Vagina (tissue), 2 donors: ENCODE data around the gene KCNIP4. TPM values are rescaled to one million over a fixed set of nuclear protein-coding genes. Genes with fewer than 3 reads are reported as not detected.

Experiments
- DNase-seq, 2 donors: peaks; one replicate each; pipeline ENCODE4 v3.0.0-alpha.2; 2017; ENCODE audit errors: extremely low spot score in 2 of 2
- H3K27ac ChIP-seq: fragments of 200-600 bp; sonication (generic); one replicate; pipeline ENCODE4 v1.5.1; 2019
- H3K27me3 ChIP-seq: fragments of 200-600 bp; sonication (generic); one replicate; pipeline ENCODE4 v1.5.1; 2019
- H3K36me3 ChIP-seq, 2 donors: fragments of 200-600 bp; sonication (generic); one replicate each; pipeline ENCODE4 v1.5.1; 2017 to 2019
- H3K4me1 ChIP-seq: fragments of 200-600 bp; sonication (generic); one replicate; pipeline ENCODE4 v1.5.1; 2019
- H3K4me3 ChIP-seq, 2 donors: fragments of 200-600 bp; sonication (generic); 1 replicate in 1 of 2; 2 replicates in 1 of 2; pipeline ENCODE4 v1.5.1; 2016 to 2019
- H3K9me3 ChIP-seq: fragments of 200-600 bp; sonication (generic); one replicate; pipeline ENCODE4 v1.5.1; 2019
- CTCF ChIP-seq, 3 experiments: fragments of 450-650 bp in 2 of 3; fragments of 200-600 bp in 1 of 3; sonication (generic) in 1 of 3; IDR thresholded peaks; one replicate each; pipeline ENCODE4 v1.5.1; 2017 to 2019; ENCODE audit warnings: antibody characterized with exemption in 3 of 3, mild to moderate bottlenecking in 2 of 3, moderate library complexity in 2 of 3
- POLR2A ChIP-seq, 2 donors: fragments of 450-650 bp; IDR thresholded peaks; one replicate each; pipeline ENCODE4 v1.6.1; 2017; ENCODE audit warnings: antibody characterized with exemption in 2 of 2, mild to moderate bottlenecking in 2 of 2, moderate library complexity in 2 of 2
- POLR2AphosphoS5 ChIP-seq, 2 donors: sonication (generic); formaldehyde crosslinking; IDR thresholded peaks; one replicate each; pipeline ENCODE4 v1.9.0; 2017; ENCODE audit warnings: antibody characterized with exemption in 2 of 2, mild to moderate bottlenecking in 2 of 2, low read depth in 1 of 2; ENCODE audit not compliant: insufficient read depth in 1 of 2
- intact Hi-C: fragments of 100-400 bp; cut with DNase I; formaldehyde crosslinking; loops from one replicate; pipeline ENCODE4 v1.15.1; 2023
- total RNA-seq: library from RNA; depleted of rRNA; stranded (reverse); fragments of >200 nt; gene quantifications from one replicate; pipeline ENCODE4 v1.2.3, GENCODE V29; 2016

The KCNIP4 gene
- total RNA-seq, 1 donor from 2014 or later, result not detected

GRCh38 chr4:20698382-20698781, 1250.2 kb downstream of the KCNIP4 start:
- Histone ChIP-seq H3K27ac (no peak overlapping the region), H3K9me3 (no peaks in the 10 kb centered on the region), H3K36me3 (no peaks in the 10 kb centered on the region), H3K4me3 (no peak overlapping the region), H3K4me1 (peaks cover 21% of the 10 kb centered on the region), H3K27me3 (no peaks in the 10 kb centered on the region)
- TF ChIP-seq CTCF (IDR thresholded peaks at IDR 0.05), result no peak
- DNase-seq, result no peak
- intact Hi-C loops, result no loop called here

- Histone ChIP-seq H3K4me3 (no peak overlapping the region), H3K27ac (no peak overlapping the region), H3K4me1 (peaks cover 21% of the 10 kb centered on the region), H3K36me3 (no peaks in the 10 kb centered on the region), H3K9me3 (no peaks in the 10 kb centered on the region), H3K27me3 (no peaks in the 10 kb centered on the region)
- TF ChIP-seq POLR2A (IDR thresholded peaks at IDR 0.05) (no peak), POLR2AphosphoS5 (IDR thresholded peaks at IDR 0.05; ENCODE audit: insufficient read depth in 1 of 2, low read depth in 1 of 2) (no peak), CTCF (IDR thresholded peaks at IDR 0.05) (no peak)
- DNase-seq, result no peak
- intact Hi-C loops, result no loop called here
Observed at GRCh38 chr4:20696815-20697214, 1251.8 kb downstream of the KCNIP4 start.

- no peak overlapping the region for H3K4me3 ChIP-seq
- intact Hi-C loops, result loop anchor here (10.0 kb wide), 1 partner anchor 273 kb away; no protein-coding TSS in a partner anchor
Observed at GRCh38 chr4:20687864-20688263, 1260.7 kb downstream of the KCNIP4 start.

GRCh38 chr4:20684852-20685763, 1263.5 kb downstream of the KCNIP4 start:
- Histone ChIP-seq H3K9me3 (no peaks in the 10 kb centered on the region), H3K27me3 (no peaks in the 10 kb centered on the region), H3K36me3 (no peaks in the 10 kb centered on the region), H3K4me3 (no peak overlapping the region), H3K4me1 (no peaks in the 10 kb centered on the region), H3K27ac (no peak overlapping the region)
- intact Hi-C loops, result loop anchor here (10.0 kb wide), 1 partner anchor 270 kb away; no protein-coding TSS in a partner anchor
- DNase-seq, result no peak
- no peak for TF ChIP-seq POLR2A (IDR thresholded peaks at IDR 0.05)
- peak; percentile 9 to 68 (median 53) for TF ChIP-seq CTCF (IDR thresholded peaks at IDR 0.05)

More at GRCh38 chr4:20687864-20688263, 1260.7 kb downstream of the KCNIP4 start:
- Histone ChIP-seq H3K36me3 (no peaks in the 10 kb centered on the region), H3K27ac (no peak overlapping the region), H3K4me1 (no peaks in the 10 kb centered on the region), H3K9me3 (no peaks in the 10 kb centered on the region), H3K27me3 (no peaks in the 10 kb centered on the region)
- TF ChIP-seq CTCF (IDR thresholded peaks at IDR 0.05) (no peak), POLR2AphosphoS5 (IDR thresholded peaks at IDR 0.05; ENCODE audit: insufficient read depth in 1 of 2, low read depth in 1 of 2) (no peak), POLR2A (IDR thresholded peaks at IDR 0.05) (no peak)
- no peak for DNase-seq

GRCh38 chr4:20683766-20684165, 1264.8 kb downstream of the KCNIP4 start:
- TF ChIP-seq CTCF (IDR thresholded peaks at IDR 0.05), result no peak
- TF ChIP-seq POLR2A (IDR thresholded peaks at IDR 0.05), result no peak
- TF ChIP-seq POLR2AphosphoS5 (IDR thresholded peaks at IDR 0.05; ENCODE audit: insufficient read depth in 1 of 2, low read depth in 1 of 2), result no peak
- no peak overlapping the region for H3K27ac ChIP-seq
- intact Hi-C loops, result loop anchor here (10.0 kb wide), 1 partner anchor 269 kb away; no protein-coding TSS in a partner anchor
- H3K9me3 ChIP-seq, result no peaks in the 10 kb centered on the region
- H3K4me3 ChIP-seq, result no peak overlapping the region
- no peak for DNase-seq
- no peaks in the 10 kb centered on the region for H3K36me3 ChIP-seq
- H3K4me1 ChIP-seq, result no peaks in the 10 kb centered on the region
- H3K27me3 ChIP-seq, result no peaks in the 10 kb centered on the region
